ENCODE data around the gene FARS2.

DNA sequence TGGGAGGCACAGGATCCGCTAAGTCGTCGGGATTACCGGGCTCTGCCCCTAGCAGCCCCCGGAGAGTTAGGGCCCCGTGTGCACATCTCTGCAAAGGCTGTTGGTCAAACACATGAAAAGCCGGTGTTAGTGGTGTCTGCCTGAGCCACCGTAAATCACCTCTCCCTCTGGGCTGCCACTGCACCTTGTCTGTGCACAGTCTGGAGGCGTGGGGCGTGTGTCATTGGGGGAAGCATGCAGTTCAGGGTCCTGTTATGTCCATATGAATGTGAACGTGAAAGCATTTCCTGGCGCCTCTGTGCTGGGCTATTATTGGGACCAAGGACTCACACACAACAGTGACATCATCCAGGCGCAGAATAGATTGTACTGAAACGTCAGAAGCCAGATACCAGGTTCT, 439.9 kb downstream of the FARS2 start:
- no peak for TF ChIP-seq CTCF (IDR thresholded peaks at IDR 0.05; ENCODE audit: low read depth, low read length)
- no peak for TF ChIP-seq EZH2phosphoT487 (IDR thresholded peaks at IDR 0.05; ENCODE audit: low read depth)

Measured in OCI-LY3 (cell line).